ENCODE results near the gene IGF2BP2. TPM values are rescaled to one million over a fixed set of nuclear protein-coding genes. Genes with fewer than 3 reads are reported as not detected.

Gene IGF2BP2
- total and polyA plus RNA-seq, 2 of the 8 experiments (the other 6 are each of a cell fraction or from before 2014, with no cell fraction given): 7.4 to 121 TPM

- H4K91ac ChIP-seq (replicated peaks; ENCODE audit: insufficient read length, low read length): no peak overlapping the region
- no peak overlapping the region for H3K27ac ChIP-seq (ENCODE audit: low read depth, low read length)
- peaks cover 0 to 10% (median 3%) of the 10 kb centered on the region in 4 experiments; a peak in 6 of 7 replicates for H3K4me1 ChIP-seq (replicated peaks in 1 of 4; ENCODE audit: control insufficient read depth in 3 of 4, insufficient read depth in 4 of 4, low read length in 3 of 4)
- CTCF ChIA-PET (ENCODE audit: partially characterized antibody): interaction anchor here (1.1 to 21.4 kb wide), 4 partner anchors 9 to 51 kb away, joined by 3 to 345 read pairs (median 34); no protein-coding TSS in a partner anchor
- no peak overlapping the region for H2BK15ac ChIP-seq (ENCODE audit: low read length)
- H3K56ac ChIP-seq (replicated peaks; ENCODE audit: insufficient read length, low read depth, low read length): no peak overlapping the region
- DNase-seq (ENCODE audit: low read depth in 1 of 2, low spot score in 2 of 2) (no peak), FAIRE-seq (no peak)
- no peak overlapping the region for H3K4me3 ChIP-seq (ENCODE audit: extremely low read depth in 1 of 4, insufficient read depth in 2 of 4, low read depth in 3 of 4, low read length in 4 of 4)
- H3K18ac ChIP-seq (ENCODE audit: extremely low read depth, low read length): no peak overlapping the region
- no peaks in the 10 kb centered on the region for H3K23me2 ChIP-seq (ENCODE audit: low read depth, low read length)
- WGBS, 2 experiments (ENCODE audit: extremely low coverage in 1 of 2, insufficient coverage in 1 of 2, insufficient read length in 1 of 2, insufficient replicate concordance in 2 of 2, low coverage in 1 of 2, low lambda C conversion rate in 2 of 2, missing lambda C conversion rate in 1 of 2): 83% methylated on average over 5 of the region's 5 CpGs; no CpG with 5 or more reads in 1 of the 2 experiments
- H3K79me1 ChIP-seq (ENCODE audit: low read depth, low read length): peaks cover 7% of the 10 kb centered on the region
- H3K14ac ChIP-seq (ENCODE audit: insufficient read length): no peak overlapping the region
- peaks cover 19 to 92% of the 10 kb centered on the region in 2 experiments for H3K79me2 ChIP-seq (ENCODE audit: control insufficient read depth in 1 of 2, insufficient read depth in 2 of 2, low read length in 2 of 2)
- H3K27me3 ChIP-seq (replicated peaks in 1 of 4; ENCODE audit: control insufficient read depth in 3 of 4, extremely low read depth in 1 of 4, insufficient read depth in 3 of 4, low read length in 3 of 4): no peaks in the 10 kb centered on the region
- TF ChIP-seq KDM1A (IDR thresholded peaks at IDR 0.05; ENCODE audit: borderline replicate concordance, low read length): no peak
- TF ChIP-seq, protein P1, sequence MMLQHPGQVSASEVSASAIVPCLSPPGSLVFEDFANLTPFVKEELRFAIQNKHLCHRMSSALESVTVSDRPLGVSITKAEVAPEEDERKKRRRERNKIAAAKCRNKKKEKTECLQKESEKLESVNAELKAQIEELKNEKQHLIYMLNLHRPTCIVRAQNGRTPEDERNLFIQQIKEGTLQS (IDR thresholded peaks at IDR 0.05; ENCODE audit: insufficient read depth, low read depth, low read length): no peak
- H2AK5ac ChIP-seq (ENCODE audit: low read depth, low read length): no peak overlapping the region
- no peak overlapping the region for H2BK5ac ChIP-seq (ENCODE audit: low read depth, low read length)
- H4K5ac ChIP-seq (ENCODE audit: insufficient read length, low read depth, low read length): no peak overlapping the region
- H2BK20ac ChIP-seq (ENCODE audit: low read length): no peak overlapping the region
- no peak overlapping the region for H2AFZ ChIP-seq (ENCODE audit: low read length)
- H2BK120ac ChIP-seq (replicated peaks; ENCODE audit: low read depth, low read length): no peak overlapping the region
- H3K36me3 ChIP-seq (ENCODE audit: control insufficient read depth in 2 of 4, insufficient read depth in 4 of 4, low read length in 3 of 4): no peaks in the 10 kb centered on the region
- H3K9ac ChIP-seq (replicated peaks in 1 of 4; ENCODE audit: extremely low read depth in 1 of 4, low read depth in 3 of 4, low read length in 3 of 4): no peak overlapping the region
- H4K8ac ChIP-seq (ENCODE audit: extremely low read depth, insufficient read depth, low read length): no peak overlapping the region
- no peaks in the 10 kb centered on the region for H3K9me3 ChIP-seq (ENCODE audit: insufficient read depth in 2 of 2, low read depth in 1 of 2, low read length in 1 of 2)
- H3K23ac ChIP-seq (ENCODE audit: insufficient read length): no peak overlapping the region
- peaks cover 12 to 22% of the 10 kb centered on the region in 2 experiments for H4K20me1 ChIP-seq (replicated peaks in 1 of 2; ENCODE audit: control insufficient read depth in 1 of 2, insufficient read depth in 2 of 2, low read length in 2 of 2)
- H3K4ac ChIP-seq (replicated peaks; ENCODE audit: insufficient read length, low read depth, low read length): no peak overlapping the region
- POLR2A ChIA-PET (ENCODE audit: partially characterized antibody): interaction anchor here (1.5 kb wide), 1 partner anchor 11 kb away, joined by 4 read pairs; no protein-coding TSS in a partner anchor
- H3K4me2 ChIP-seq (ENCODE audit: insufficient read depth in 1 of 2, low read depth in 2 of 2, low read length in 2 of 2): no peak overlapping the region
- no peak overlapping the region for H2BK12ac ChIP-seq (ENCODE audit: low read depth, low read length)
These were observed 86.8 kb downstream of the IGF2BP2 start for GRCh38 chr3:185737740-185738680.

Data from H1 (cell line).